COLO829 (cell line): Measurements from ENCODE around the gene SFTPB.
"Not testable (repeated sequence)": the region's sequence is repeated elsewhere in the genome, so short reads cannot be mapped to it uniquely, and the experiment has no call there.

Experiments used
- DNase-seq: peaks from one replicate; pipeline ENCODE4 v3.0.0; 2012; ENCODE audit warnings: low spot score

The SFTPB gene

DNA sequence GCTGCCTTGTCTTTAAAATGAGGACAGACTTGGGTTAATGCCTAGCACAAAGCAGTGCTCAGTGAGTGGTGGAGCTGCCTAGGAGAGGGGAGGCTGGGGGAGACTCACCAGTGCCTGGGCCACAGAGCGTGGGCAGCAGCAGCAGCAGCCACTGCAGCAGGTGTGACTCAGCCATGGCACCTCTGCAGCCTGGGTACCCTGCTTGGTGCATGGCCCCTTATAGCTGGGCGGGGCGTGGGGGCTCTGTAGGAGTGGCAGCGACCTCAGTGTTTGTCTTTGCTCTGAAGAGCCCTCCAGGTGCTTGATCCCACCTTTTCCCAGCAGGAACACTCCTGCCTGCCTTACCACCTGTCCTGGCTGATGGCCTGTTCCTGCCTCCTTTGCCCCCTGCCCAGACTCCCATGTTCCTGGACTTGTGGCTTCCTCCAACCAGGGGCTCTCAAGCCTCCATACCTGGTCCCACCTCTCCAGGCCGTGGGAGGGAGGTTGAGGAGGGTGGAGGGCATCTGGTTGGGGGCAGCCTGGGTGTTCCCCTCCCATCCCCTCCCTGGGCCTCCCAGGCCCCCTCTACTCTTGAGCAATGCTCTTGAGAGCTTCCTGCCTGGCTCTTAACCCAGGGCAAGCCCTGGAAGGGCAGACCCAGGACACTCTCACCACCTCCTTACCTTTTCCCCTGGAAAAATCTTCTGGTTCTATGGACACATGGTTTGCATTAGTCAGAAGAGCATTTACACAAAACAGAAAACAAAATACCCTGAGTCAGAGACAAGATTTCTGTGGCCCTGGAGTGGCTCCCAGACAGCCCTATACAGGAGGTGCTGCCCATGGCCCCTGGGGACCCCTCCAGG is at the start of gene SFTPB:
Gene SFTPB, minus strand, starts transcription at position 191 of the 848 bp plus-strand sequence. Its CDS starts 16 bp downstream, at position 175.
- DNase-seq: no peak

- DNase-seq: no peak
Observed at GRCh38 chr2:85717308-85718008, 49.5 kb upstream of the SFTPB start.

GRCh38 chr2:85716346-85716914 is 48.4 kb upstream of the SFTPB start:
- DNase-seq: no peak

DNA sequence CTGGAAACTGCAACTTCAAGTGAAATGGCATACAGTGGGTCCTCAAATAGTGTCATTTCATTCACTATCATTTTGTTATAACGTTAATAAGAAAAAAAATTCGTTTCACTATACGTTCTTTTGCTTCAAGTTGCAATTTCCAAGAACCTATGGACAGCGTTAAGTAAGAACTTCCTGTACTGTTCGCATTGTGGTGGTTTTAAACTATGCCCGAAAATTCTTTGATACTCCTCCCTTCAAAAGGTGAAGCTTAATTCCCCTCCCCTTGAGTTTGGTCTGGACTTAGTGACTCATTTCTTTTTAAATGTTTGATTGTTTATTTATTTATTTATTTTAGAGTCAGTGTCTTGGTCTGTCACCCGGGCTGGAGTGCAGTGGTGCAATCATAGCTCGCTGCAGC is 46.8 kb upstream of the SFTPB start:
- no peak for DNase-seq

- not testable (repeated sequence) for DNase-seq
Observed at GRCh38 chr2:85714421-85714820, 46.4 kb upstream of the SFTPB start.

DNA sequence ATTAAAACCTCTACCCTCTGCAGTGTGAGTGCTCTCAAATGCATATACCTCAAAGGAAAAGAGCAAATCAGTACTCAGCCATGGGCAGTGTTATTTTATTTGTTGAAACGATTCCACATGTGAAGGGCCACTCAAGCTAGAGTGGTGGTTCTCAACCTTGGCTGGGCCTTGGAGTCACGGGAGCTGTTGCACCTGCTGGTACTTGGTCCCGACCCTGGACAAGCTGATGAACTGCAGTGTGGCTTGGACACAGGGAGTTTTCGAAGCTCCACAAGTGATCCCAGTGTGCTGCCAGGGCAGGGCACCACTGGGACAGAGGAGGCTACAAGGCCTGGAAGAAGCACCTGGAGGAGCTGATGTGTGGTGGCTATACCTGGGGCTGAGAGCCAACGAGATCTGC is 45.8 kb upstream of the SFTPB start:
- DNase-seq: no peak

DNA sequence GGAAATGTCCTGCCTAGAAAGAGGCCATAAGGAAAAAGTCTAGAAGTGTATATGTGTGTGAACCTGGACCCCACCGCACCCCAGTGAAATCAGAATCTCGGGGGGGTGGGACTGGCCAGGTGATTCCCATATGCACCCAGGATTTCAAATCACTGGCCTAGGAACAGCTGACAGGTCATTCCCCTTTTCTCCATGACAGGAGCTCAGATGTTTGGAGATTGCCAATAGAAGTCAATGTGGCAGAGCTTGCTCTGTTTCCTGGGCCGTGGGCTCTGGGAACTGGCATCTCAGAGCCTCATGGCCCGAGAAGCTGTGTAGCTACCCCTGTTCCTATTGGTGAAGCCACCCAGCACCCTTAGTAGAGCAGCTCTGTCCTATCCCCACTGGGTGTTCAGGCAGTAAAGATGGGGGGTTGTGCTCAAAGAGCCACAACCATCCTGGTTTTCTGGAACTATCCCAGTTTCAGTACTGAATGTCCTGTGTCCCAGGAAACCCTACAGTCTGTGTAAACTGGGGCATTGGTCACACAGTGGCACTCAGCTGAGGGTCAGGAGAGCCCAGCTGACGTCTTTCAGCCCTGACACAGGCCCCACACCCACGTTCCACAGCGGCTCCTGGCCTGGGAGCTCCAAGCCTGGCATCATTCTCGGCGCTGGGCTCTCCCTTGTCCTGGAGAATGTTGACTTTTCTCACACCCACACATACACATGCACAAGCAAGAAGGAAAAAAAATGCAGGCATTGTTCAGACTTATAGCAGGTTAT is 45.0 kb upstream of the SFTPB start:
- no peak for DNase-seq

DNA sequence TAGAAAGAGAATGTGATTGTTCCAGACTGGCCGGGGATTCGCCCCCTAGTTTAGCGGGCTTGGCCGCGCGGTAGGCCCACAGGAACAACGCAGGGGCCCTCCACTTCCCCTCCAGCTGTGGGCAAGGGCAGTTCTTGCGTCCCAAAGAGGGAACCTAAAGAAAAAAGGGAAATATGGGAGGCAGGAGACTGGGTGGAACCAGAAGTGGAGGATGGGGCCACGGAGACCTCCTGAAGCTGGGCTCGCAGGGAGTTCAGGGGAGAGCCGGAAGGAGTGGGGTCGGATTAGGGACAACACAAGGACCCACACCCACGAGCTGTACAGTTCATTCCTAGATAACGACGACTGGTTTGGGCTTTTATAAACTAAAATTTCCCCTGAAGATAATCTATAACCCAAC is 44.3 kb upstream of the SFTPB start:
- no peak for DNase-seq

GRCh38 chr2:85711578-85712060 is 43.6 kb upstream of the SFTPB start:
- DNase-seq: no peak

DNA sequence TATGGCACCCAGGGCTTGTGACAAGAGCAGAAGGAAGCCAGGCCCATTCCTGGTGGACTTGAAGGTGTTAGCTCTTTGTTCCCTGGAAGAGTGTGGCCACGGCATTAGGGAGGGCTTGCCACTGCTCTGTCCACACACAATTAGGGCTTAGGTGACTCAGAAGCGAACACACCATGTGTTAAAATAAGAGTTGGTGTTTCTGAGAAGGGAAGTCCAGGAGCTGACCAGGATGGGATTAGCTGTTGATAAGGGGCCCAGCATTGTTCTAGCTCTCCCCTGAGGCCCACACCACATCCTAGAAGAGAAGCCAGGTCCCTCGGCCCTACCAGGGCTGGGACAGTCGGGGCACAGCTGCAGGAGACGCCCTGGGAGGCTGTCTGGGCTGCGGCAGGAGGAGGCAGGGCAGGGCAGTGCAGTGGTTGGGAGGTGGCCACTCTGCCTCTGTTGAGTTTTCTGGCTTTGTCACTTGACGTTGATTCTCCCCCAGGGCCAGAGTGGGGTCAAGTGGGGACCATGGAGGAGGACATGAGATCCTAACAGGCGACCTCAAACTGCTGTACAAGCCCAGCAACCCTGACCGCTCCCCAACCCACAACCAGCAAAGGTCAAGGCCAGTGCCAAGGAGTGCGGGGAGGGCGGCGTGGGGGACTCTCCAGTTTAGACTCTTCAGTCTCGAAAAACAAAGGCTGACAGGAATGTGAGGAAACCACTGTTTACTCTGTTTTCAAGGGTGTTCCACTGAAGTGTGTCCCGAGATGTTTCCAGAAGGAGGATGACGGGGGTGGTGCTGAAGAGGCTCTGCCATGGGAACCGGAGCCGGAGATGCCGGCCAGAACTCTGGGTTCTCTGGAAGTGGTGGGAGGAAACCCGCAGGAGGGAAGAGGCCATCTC is 42.9 kb upstream of the SFTPB start:
- no peak for DNase-seq

GRCh38 chr2:85709401-85709811 is 41.4 kb upstream of the SFTPB start:
- no peak for DNase-seq

- no peak for DNase-seq
Observed at GRCh38 chr2:85708641-85709040, 40.6 kb upstream of the SFTPB start.

GRCh38 chr2:85707304-85707703 is 39.3 kb upstream of the SFTPB start:
- DNase-seq: peak; percentile 82

DNA sequence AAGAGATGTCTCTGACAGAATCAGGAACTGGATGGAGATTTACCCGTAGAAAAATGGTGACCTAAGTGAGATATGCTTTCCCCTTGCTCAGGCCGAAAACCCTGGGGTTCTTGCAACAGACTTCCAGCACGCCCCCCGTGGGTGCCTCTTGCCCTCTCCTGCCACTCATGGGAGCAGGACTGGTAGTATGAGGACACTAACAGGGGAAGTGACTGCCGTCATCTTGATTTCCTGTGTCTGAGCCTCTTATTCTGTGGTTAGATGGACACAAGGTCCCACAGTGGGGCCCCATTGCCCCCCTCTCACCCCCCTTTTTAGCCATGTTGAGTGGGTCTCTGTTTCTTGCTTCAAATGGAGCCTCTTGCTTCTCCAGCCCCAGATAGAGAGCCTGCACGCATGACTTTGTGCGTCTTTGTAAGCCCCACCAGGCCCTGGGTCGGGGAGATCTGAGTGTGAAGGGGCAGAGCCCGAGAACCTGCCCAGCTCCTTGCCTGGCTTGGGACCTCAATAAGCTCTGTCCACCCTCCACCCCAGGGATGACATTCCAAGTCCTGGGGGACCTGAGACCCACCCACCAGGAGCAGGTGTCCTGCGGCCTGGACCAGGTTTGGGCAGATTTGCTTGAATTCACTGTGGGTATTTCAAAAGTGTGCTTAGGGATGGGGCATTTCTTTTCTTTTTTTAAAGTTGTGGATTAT is 38.7 kb upstream of the SFTPB start:
- DNase-seq: no peak

DNA sequence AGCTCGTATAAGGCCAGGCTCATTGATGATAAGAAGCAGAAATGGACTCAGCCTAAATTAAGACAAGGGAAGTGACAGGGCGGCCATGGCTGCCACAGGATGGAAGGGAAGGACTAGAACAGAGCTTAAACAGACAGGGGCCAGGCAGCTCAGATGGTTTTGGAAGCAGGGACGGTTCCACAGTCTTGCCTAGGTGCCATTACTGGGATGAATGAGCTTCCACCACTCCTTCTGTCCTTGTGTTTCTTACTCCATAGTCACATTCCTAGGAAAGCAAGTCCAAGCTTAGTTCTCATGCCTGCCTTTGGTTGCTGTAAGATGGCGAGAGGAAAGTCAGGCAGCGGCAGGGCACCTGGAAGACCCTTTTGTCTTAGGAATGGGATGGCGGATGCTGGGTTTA is 38.1 kb upstream of the SFTPB start:
- DNase-seq: no peak

- no peak for DNase-seq
Observed at GRCh38 chr2:85705680-85706039, 37.7 kb upstream of the SFTPB start.

DNA sequence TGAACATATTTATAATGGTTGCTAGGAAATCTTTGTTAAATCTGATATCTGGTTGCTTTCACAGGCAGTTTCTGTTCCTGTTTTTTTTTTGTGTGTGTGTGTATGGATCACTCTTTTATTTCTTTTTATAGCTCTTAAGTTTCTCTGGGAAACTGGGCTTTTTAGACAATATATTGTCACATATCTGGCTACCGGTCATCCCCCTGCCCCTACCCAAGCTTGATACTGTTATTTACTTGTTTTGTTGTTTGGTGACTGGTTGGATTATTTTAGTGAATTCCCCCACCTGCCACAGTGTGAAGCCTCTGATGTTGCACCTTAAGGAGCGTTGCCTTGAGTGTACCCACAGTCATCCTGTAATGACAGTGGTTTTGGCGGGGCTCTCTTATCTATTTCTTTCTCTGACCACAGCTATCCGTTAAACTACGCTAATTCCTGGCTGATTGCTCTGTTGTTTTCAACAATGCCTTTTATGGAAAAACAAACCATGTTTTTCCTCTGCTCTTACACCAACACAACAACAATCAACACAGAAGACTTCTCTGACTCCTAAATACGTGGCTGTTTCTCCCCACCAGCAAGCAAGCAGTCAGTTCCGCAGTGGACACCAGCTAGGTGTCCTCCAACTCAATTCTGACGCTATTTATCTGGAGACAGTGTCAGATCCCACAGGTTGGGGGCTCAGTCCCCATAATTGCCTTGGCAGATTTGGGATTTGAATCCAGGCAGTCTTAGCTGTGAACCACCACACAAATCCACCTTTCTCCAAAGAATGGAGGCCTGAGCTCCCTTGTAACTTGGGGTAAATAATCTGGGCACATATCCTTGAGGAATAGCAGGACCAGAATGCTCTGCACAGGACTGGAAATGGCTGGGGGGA is 37.0 kb upstream of the SFTPB start:
- no peak for DNase-seq

DNA sequence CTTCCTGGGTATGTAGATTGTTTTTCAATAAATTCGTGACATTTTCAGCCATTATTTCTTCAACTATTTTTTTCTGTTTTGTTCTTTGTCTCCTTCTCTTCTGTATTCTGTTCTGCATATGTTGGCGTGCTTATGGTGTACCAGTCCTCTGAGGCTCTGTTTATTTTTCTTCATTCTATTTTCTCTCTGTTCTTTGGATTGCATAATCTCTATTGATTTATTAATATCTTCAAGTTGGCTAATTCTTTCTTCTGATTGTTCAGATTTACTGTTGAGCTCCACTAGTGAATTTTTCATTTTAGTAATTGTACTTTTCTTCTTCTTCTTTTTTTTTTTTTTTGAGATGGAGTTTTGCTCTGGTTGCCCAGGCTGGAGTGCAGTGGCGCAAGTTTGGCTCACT is 36.0 kb upstream of the SFTPB start:
- no peak for DNase-seq

DNA sequence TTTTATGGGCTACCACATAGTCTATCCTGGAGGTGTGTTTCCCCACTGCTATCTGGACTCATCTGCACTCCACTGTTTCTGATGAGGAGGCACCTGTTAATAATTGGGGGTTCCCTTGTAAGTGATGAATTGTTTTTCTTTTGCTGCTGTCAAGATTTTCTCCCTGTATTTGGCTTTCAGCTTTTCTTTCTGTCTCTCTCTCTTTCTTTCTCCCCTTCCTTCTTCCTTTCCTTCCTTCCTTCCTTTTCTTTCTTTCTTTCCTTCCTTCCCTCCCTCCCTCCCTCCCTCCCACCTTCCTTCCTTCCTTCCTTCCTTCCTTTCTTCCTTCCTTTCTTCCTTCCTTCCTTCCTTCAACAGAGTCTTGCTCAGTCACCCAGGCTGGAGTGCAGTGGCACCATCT is 35.3 kb upstream of the SFTPB start:
- no peak for DNase-seq

GRCh38 chr2:85702800-85703199 is 34.8 kb upstream of the SFTPB start:
- no peak for DNase-seq
